ENCODE results near the gene DEAF1.

DEAF1 gene

GRCh38 chr11:613369-613968 is 81.6 kb downstream of the DEAF1 start:
- H3K27ac ChIP-seq (replicated peaks): no peak overlapping the region
- peak in 1 of 2 experiments; percentile 34 for DNase-seq (ENCODE audit: low read depth in 1 of 2, low spot score in 1 of 2)
- no peaks in the 10 kb centered on the region for H3K27me3 ChIP-seq (ENCODE audit: insufficient read depth, poor library complexity, severe bottlenecking)
- H3K4me3 ChIP-seq (replicated peaks; ENCODE audit: insufficient read depth, low read length): no peak overlapping the region
- TF ChIP-seq REST (IDR thresholded peaks at IDR 0.05; ENCODE audit: insufficient replicate concordance, low read depth) (no peak), POLR2AphosphoS5 (IDR thresholded peaks at IDR 0.05; ENCODE audit: low read depth) (no peak), GABPA (IDR thresholded peaks at IDR 0.05; ENCODE audit: low read depth) (no peak), SPI1 (IDR thresholded peaks at IDR 0.05; ENCODE audit: borderline replicate concordance, low read depth) (no peak), CTCF (IDR thresholded peaks at IDR 0.05; ENCODE audit: insufficient read depth, low read length) (no peak)

- TF ChIP-seq CTCF (IDR thresholded peaks at IDR 0.05; ENCODE audit: insufficient read depth, low read length) (no peak), GABPA (IDR thresholded peaks at IDR 0.05; ENCODE audit: low read depth) (no peak), SPI1 (IDR thresholded peaks at IDR 0.05; ENCODE audit: borderline replicate concordance, low read depth) (no peak), POLR2AphosphoS5 (IDR thresholded peaks at IDR 0.05; ENCODE audit: low read depth) (no peak), REST (IDR thresholded peaks at IDR 0.05; ENCODE audit: insufficient replicate concordance, low read depth) (no peak)
- H3K27me3 ChIP-seq (ENCODE audit: insufficient read depth, poor library complexity, severe bottlenecking): no peaks in the 10 kb centered on the region
- H3K4me3 ChIP-seq (replicated peaks; ENCODE audit: insufficient read depth, low read length): no peak overlapping the region
- no peak for DNase-seq (ENCODE audit: low read depth in 1 of 2, low spot score in 1 of 2)
- H3K27ac ChIP-seq (replicated peaks): no peak overlapping the region
Measured at GRCh38 chr11:612961-613300, 82.1 kb downstream of the DEAF1 start.

- H3K27ac ChIP-seq (replicated peaks): no peak overlapping the region
- H3K4me3 ChIP-seq (replicated peaks; ENCODE audit: insufficient read depth, low read length): no peak overlapping the region
- DNase-seq (ENCODE audit: low read depth in 1 of 2, low spot score in 1 of 2): peak in 1 of 2 experiments; percentile 37
- TF ChIP-seq REST (IDR thresholded peaks at IDR 0.05; ENCODE audit: insufficient replicate concordance, low read depth) (no peak), SPI1 (IDR thresholded peaks at IDR 0.05; ENCODE audit: borderline replicate concordance, low read depth) (no peak), GABPA (IDR thresholded peaks at IDR 0.05; ENCODE audit: low read depth) (no peak), CTCF (IDR thresholded peaks at IDR 0.05; ENCODE audit: insufficient read depth, low read length) (peak; percentile 53)
- no peaks in the 10 kb centered on the region for H3K27me3 ChIP-seq (ENCODE audit: insufficient read depth, poor library complexity, severe bottlenecking)
Measured at GRCh38 chr11:612201-612960, 82.6 kb downstream of the DEAF1 start.
